Breast epithelium (tissue), 4 donors: ENCODE results near the gene CIAPIN1. TPM values are rescaled to one million over a fixed set of nuclear protein-coding genes. Genes with fewer than 3 reads are reported as not detected.
A peak's percentile ranks its signal among the peaks of the same experiment; 100 is the strongest.

Experiments
- DNase-seq, 2 donors: peaks; one replicate each; pipeline ENCODE4 v3.0.0-alpha.2; 2019; ENCODE audit warnings: low spot score in 2 of 2
- H3K27ac ChIP-seq, 2 donors: fragments of 200-600 bp; sonication (generic) in 1 of 2; one replicate each; pipeline ENCODE4 v1.5.1; 2016 to 2019; ENCODE audit warnings: mild to moderate bottlenecking in 1 of 2
- H3K27me3 ChIP-seq, 2 donors: fragments of 200-600 bp; sonication (generic) in 1 of 2; one replicate each; pipeline versions ENCODE4 v1.5.1 to v1.6.0; 2017 to 2019; ENCODE audit warnings: control low read depth in 1 of 2, mild to moderate bottlenecking in 1 of 2
- H3K36me3 ChIP-seq: fragments of 200-600 bp; one replicate; pipeline ENCODE4 v1.5.1; 2019
- H3K4me1 ChIP-seq, 2 donors: fragments of 200-600 bp; sonication (generic); one replicate each; pipeline ENCODE4 v1.5.1; 2016 to 2019; ENCODE audit warnings: control low read depth in 1 of 2
- H3K4me3 ChIP-seq, 3 donors: fragments of 200-600 bp; sonication (generic); 1 replicate in 2 of 3; 2 replicates in 1 of 3; pipeline ENCODE4 v1.5.1; 2016 to 2019; ENCODE audit warnings: mild to moderate bottlenecking in 3 of 3, moderate library complexity in 2 of 3
- H3K9me3 ChIP-seq, 2 donors: fragments of 200-600 bp; sonication (generic) in 1 of 2; one replicate each; pipeline ENCODE4 v1.5.1; 2016 to 2019; ENCODE audit warnings: control low read depth in 1 of 2
- POLR2A ChIP-seq: fragments of 450-650 bp; IDR thresholded peaks from one replicate; pipeline ENCODE4 v1.6.1; 2016; ENCODE audit warnings: antibody characterized with exemption, mild to moderate bottlenecking, moderate library complexity
- POLR2AphosphoS5 ChIP-seq, 3 donors: sonication (generic); formaldehyde crosslinking; IDR thresholded peaks; one replicate each; pipeline ENCODE4 v1.6.1; 2017; ENCODE audit warnings: antibody characterized with exemption in 3 of 3
- intact Hi-C: fragments of 100-400 bp; cut with DNase I; formaldehyde crosslinking; loops from one replicate; pipeline ENCODE4 v1.15.1; 2023; ENCODE audit warnings: low total_unique reads
- total RNA-seq, 3 donors: library from RNA; depleted of rRNA; stranded (reverse); fragments of >200 nt; gene quantifications; one replicate each; pipeline ENCODE4 v1.1.0, GENCODE V29; 2016
- TF ChIP-seq, protein P1 (sequence below), 3 donors: fragments of 450-650 bp; IDR thresholded peaks; one replicate each; pipeline ENCODE4 v1.5.1; 2016 to 2017; ENCODE audit warnings: antibody characterized with exemption in 3 of 3, mild to moderate bottlenecking in 3 of 3, moderate library complexity in 3 of 3

CIAPIN1 gene
- total RNA-seq, 3 donors from 2014 or later: 23.4 to 33.2 (median 28.8) TPM

DNA sequence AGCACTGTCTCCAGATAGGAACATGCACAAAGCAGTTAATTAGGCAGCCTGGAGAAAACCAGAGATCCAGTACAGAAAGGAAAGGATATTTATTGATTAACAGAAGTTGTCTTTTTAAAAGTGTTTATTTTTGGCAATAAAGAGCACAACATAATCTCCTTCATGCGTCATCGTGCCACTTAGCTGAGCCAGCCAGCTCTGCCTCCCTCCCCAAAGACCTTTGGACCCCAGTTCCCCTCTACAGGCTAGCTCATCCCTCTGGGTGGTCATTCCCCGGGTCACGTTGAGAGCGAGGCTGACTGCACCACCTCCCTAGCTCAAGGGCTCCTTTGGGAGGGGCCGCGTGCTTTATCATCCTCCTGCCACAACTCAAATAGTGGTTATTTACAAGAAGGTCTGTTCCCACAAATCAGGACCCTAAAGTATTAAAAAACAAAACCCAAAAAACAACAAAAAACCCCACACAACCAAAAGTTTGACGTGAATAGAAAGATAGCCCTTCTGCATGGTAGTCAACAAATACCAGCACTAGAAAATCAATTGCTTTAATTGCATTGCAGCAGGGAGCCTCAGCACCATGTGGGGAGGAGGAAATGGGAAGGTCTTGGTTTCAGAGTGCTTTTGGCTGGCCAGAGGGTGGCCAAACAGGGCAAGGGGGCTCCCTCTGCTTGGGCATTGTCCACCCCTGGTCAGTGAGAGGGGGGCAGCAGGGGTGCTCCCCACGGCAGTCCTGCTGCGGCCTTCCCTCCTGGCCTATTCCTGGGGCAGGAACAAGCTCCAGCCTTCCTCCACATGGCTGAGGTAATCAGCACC is 24.9 kb upstream of the CIAPIN1 start:
- Histone ChIP-seq H3K27me3 (no peaks in the 10 kb centered on the region), H3K9me3 (no peaks in the 10 kb centered on the region), H3K4me3 (no peak overlapping the region), H3K4me1 (no peaks in the 10 kb centered on the region), H3K27ac (peak overlapping the region in 1 of 2 donors; percentile 58), H3K36me3 (peaks cover 4% of the 10 kb centered on the region)
- TF ChIP-seq POLR2AphosphoS5 (IDR thresholded peaks at IDR 0.05) (no peak), POLR2A (no peak)
- TF ChIP-seq, protein P1, sequence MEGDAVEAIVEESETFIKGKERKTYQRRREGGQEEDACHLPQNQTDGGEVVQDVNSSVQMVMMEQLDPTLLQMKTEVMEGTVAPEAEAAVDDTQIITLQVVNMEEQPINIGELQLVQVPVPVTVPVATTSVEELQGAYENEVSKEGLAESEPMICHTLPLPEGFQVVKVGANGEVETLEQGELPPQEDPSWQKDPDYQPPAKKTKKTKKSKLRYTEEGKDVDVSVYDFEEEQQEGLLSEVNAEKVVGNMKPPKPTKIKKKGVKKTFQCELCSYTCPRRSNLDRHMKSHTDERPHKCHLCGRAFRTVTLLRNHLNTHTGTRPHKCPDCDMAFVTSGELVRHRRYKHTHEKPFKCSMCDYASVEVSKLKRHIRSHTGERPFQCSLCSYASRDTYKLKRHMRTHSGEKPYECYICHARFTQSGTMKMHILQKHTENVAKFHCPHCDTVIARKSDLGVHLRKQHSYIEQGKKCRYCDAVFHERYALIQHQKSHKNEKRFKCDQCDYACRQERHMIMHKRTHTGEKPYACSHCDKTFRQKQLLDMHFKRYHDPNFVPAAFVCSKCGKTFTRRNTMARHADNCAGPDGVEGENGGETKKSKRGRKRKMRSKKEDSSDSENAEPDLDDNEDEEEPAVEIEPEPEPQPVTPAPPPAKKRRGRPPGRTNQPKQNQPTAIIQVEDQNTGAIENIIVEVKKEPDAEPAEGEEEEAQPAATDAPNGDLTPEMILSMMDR (IDR thresholded peaks at IDR 0.05): no peak
- peak in 1 of 2 donors; percentile 34 for DNase-seq
- intact Hi-C loops: no loop called here

DNA sequence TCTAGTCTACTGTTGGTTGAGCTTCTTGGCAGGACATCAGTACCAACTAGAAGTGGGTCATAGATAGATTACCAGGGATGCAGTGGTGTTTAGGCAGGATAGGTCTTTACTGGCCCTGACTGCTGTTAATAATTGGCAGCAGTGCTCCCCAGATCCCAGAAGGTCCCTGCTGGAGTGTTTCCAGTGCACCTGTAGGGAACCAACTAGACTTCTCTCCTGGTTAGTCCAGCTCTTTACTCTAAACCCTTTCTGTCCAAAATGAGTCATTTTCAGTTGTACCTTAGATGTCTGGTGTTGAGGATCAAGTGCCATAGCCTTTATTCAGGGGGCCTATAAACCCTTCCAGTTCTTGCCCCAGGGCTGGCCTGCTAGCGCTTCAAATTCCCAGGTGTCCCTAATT is 24.0 kb upstream of the CIAPIN1 start:
- Histone ChIP-seq H3K4me1 (no peaks in the 10 kb centered on the region), H3K27ac (peak overlapping the region in 1 of 2 donors; percentile 2), H3K4me3 (no peak overlapping the region), H3K27me3 (no peaks in the 10 kb centered on the region), H3K36me3 (peaks cover 4% of the 10 kb centered on the region), H3K9me3 (no peaks in the 10 kb centered on the region)
- TF ChIP-seq POLR2AphosphoS5 (IDR thresholded peaks at IDR 0.05): no peak
- TF ChIP-seq, protein P1 (IDR thresholded peaks at IDR 0.05): no peak
- no peak for TF ChIP-seq POLR2A
- no peak for DNase-seq
- intact Hi-C loops: no loop called here

DNA sequence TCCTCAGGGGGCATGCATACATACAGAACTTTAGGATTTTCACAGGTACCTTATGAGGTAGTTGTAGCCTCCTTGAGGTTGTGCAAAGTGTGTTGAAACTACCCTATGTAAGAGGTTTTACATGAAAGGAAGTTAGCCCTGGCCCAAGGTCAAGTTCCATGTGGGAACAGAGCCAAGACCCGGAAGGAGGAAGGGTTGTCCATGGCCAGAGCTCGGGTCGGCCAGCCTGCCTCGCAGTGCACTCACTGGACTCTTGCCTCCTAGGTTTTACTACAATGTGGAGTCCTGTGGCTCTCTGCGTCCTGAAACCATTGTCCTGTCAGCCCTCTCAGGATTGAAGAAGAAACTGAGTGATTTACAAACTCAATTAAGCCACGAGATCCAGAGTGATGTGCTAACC is 23.5 kb upstream of the CIAPIN1 start:
- H3K27me3 ChIP-seq: no peaks in the 10 kb centered on the region
- peaks cover 4% of the 10 kb centered on the region for H3K36me3 ChIP-seq
- no peaks in the 10 kb centered on the region for H3K9me3 ChIP-seq
- intact Hi-C loops: no loop called here
- no peaks in the 10 kb centered on the region for H3K4me1 ChIP-seq
- TF ChIP-seq, protein P1 (IDR thresholded peaks at IDR 0.05): no peak
- TF ChIP-seq POLR2A (no peak), POLR2AphosphoS5 (IDR thresholded peaks at IDR 0.05) (no peak)
- DNase-seq: peak; percentile 14 to 55
- H3K4me3 ChIP-seq: no peak overlapping the region
- H3K27ac ChIP-seq: peak overlapping the region in 1 of 2 donors; percentile 22

DNA sequence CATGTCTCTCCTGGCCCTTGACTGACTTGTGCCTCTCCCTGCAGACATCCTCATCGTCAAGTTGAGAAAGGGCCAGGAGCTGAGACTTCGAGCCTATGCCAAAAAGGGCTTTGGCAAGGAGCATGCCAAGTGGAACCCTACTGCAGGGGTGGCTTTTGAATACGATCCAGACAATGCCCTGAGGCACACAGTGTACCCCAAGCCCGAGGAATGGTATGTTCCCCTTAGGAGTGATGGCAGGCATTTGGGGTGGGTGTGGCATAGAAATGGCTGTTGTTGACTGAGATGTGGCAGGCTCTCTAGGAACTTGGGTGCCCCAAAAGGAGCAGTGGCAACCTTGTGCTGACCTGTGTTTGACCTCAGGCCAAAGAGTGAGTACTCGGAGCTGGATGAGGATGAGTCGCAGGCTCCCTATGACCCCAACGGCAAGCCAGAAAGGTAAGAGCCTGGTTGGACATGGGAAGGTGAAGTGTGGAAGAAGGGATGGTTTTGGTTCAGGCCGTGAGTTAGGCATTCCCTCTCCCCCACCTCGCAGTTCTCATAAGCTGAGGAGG is 22.8 kb upstream of the CIAPIN1 start:
- H3K4me1 ChIP-seq: no peaks in the 10 kb centered on the region
- TF ChIP-seq POLR2AphosphoS5 (IDR thresholded peaks at IDR 0.05) (peak in 1 of 3 donors; percentile 26), POLR2A (no peak)
- TF ChIP-seq, protein P1 (IDR thresholded peaks at IDR 0.05): no peak
- intact Hi-C loops: no loop called here
- H3K27me3 ChIP-seq: no peaks in the 10 kb centered on the region
- peak overlapping the region in 1 of 2 donors; percentile 22 for H3K27ac ChIP-seq
- peaks cover 4% of the 10 kb centered on the region for H3K36me3 ChIP-seq
- H3K9me3 ChIP-seq: no peaks in the 10 kb centered on the region
- no peak overlapping the region for H3K4me3 ChIP-seq
- peak; percentile 49 for DNase-seq

DNA sequence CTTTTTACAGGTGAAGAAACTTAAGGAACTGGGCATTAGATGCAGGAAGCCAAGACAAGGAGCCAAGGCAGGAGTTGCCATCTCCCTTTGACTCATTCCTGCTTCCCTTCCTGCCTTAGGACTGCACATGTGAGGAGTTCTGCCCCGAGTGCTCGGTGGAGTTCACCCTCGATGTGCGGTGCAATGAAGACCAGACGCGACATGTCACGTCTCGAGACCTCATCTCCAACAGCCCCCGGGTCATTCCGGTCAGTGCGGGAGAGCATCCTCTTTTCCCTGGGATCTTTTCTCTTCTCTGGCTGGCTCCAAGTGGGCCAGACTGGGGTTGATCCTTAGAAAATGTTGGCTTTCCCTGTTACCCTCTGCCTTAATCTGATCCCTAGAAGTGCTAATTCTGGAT is 21.9 kb upstream of the CIAPIN1 start:
- DNase-seq: peak in 1 of 2 donors; percentile 7
- intact Hi-C loops: no loop called here
- Histone ChIP-seq H3K4me1 (peaks cover 0 to 9% of the 10 kb centered on the region in 2 donors), H3K4me3 (no peak overlapping the region), H3K27ac (no peak overlapping the region), H3K9me3 (no peaks in the 10 kb centered on the region), H3K27me3 (no peaks in the 10 kb centered on the region), H3K36me3 (peaks cover 4% of the 10 kb centered on the region)
- TF ChIP-seq POLR2A: no peak
